ENCODE measurements around the gene CACNA1I. TPM values are rescaled to one million over a fixed set of nuclear protein-coding genes. Genes with fewer than 3 reads are reported as not detected.
"Not testable (repeated sequence)": the region's sequence is repeated elsewhere in the genome, so short reads cannot be mapped to it uniquely, and the experiment has no call there.

The CACNA1I gene
- total and polyA plus RNA-seq, 2 experiments from 2014 or later = 0.04 to 0.24 TPM

- DNase-seq (ENCODE audit: low read depth in 1 of 2, low spot score in 1 of 2) = no peak
These were observed 161.5 kb downstream of the CACNA1I start for GRCh38 chr22:39731881-39732555.

GRCh38 chr22:39732625-39733024, 162.1 kb downstream of the CACNA1I start:
- Histone ChIP-seq H3K36me3 (no peaks in the 10 kb centered on the region), H3K27me3 (no peaks in the 10 kb centered on the region), H3K4me1 (ENCODE audit: low read depth) (no peaks in the 10 kb centered on the region), H3K4me3 (no peak overlapping the region), H3K27ac (no peak overlapping the region), H3K9me3 (ENCODE audit: low read depth) (no peaks in the 10 kb centered on the region)
- TF ChIP-seq CTCF (IDR thresholded peaks at IDR 0.05; ENCODE audit: low read depth, low read length) = no peak
- no peak for DNase-seq (ENCODE audit: low read depth in 1 of 2, low spot score in 1 of 2)

More at GRCh38 chr22:39731881-39732555, 161.5 kb downstream of the CACNA1I start:
- Histone ChIP-seq H3K27me3 (peaks cover 4% of the 10 kb centered on the region), H3K36me3 (no peaks in the 10 kb centered on the region), H3K4me3 (no peak overlapping the region), H3K4me1 (ENCODE audit: low read depth) (no peaks in the 10 kb centered on the region), H3K27ac (no peak overlapping the region), H3K9me3 (ENCODE audit: low read depth) (no peaks in the 10 kb centered on the region)
- no peak for TF ChIP-seq CTCF (IDR thresholded peaks at IDR 0.05; ENCODE audit: low read depth, low read length)

GRCh38 chr22:39733191-39733590, 162.6 kb downstream of the CACNA1I start:
- no peak overlapping the region for H3K27ac ChIP-seq
- TF ChIP-seq CTCF (IDR thresholded peaks at IDR 0.05; ENCODE audit: low read depth, low read length) = no peak
- no peaks in the 10 kb centered on the region for H3K9me3 ChIP-seq (ENCODE audit: low read depth)
- H3K4me3 ChIP-seq = no peak overlapping the region
- no peaks in the 10 kb centered on the region for H3K4me1 ChIP-seq (ENCODE audit: low read depth)
- no peak for DNase-seq (ENCODE audit: low read depth in 1 of 2, low spot score in 1 of 2)
- no peaks in the 10 kb centered on the region for H3K27me3 ChIP-seq
- no peaks in the 10 kb centered on the region for H3K36me3 ChIP-seq

GRCh38 chr22:39734046-39734445, 163.5 kb downstream of the CACNA1I start:
- H3K27ac ChIP-seq; H3K27me3 ChIP-seq; H3K36me3 ChIP-seq; H3K4me1 ChIP-seq (ENCODE audit: low read depth); H3K4me3 ChIP-seq; H3K9me3 ChIP-seq (ENCODE audit: low read depth); DNase-seq (ENCODE audit: low read depth in 1 of 2, low spot score in 1 of 2): not testable (repeated sequence)

GRCh38 chr22:39734866-39735265, 164.3 kb downstream of the CACNA1I start:
- no peaks in the 10 kb centered on the region for H3K9me3 ChIP-seq (ENCODE audit: low read depth)
- H3K4me3 ChIP-seq = no peak overlapping the region
- no peaks in the 10 kb centered on the region for H3K27me3 ChIP-seq
- H3K4me1 ChIP-seq (ENCODE audit: low read depth) = no peaks in the 10 kb centered on the region
- DNase-seq (ENCODE audit: low read depth in 1 of 2, low spot score in 1 of 2) = no peak
- TF ChIP-seq CTCF (IDR thresholded peaks at IDR 0.05; ENCODE audit: low read depth, low read length) = no peak
- no peaks in the 10 kb centered on the region for H3K36me3 ChIP-seq
- H3K27ac ChIP-seq = no peak overlapping the region

GRCh38 chr22:39735776-39736175, 165.2 kb downstream of the CACNA1I start:
- no peak overlapping the region for H3K27ac ChIP-seq
- no peaks in the 10 kb centered on the region for H3K27me3 ChIP-seq
- H3K4me1 ChIP-seq (ENCODE audit: low read depth) = no peaks in the 10 kb centered on the region
- no peaks in the 10 kb centered on the region for H3K36me3 ChIP-seq
- no peak for TF ChIP-seq CTCF (IDR thresholded peaks at IDR 0.05; ENCODE audit: low read depth, low read length)
- no peaks in the 10 kb centered on the region for H3K9me3 ChIP-seq (ENCODE audit: low read depth)
- no peak overlapping the region for H3K4me3 ChIP-seq
- DNase-seq (ENCODE audit: low read depth in 1 of 2, low spot score in 1 of 2) = no peak

Data from cardiac muscle cell (in vitro differentiated cells and primary cell).